Amniotic stem cell (primary cell): ENCODE measurements around the gene DVL2.
"Not testable (repeated sequence)": the region's sequence is repeated elsewhere in the genome, so short reads cannot be mapped to it uniquely, and the experiment has no call there.

Experiments
- DNase-seq: peaks from one replicate; lab custom pipeline; 2025; lab: John Stamatoyannopoulos, UW

Gene DVL2

GRCh38 chr17:7256766-7257456 is 22.6 kb upstream of the DVL2 start:
- no peak for DNase-seq

GRCh38 chr17:7254511-7254910 is 20.2 kb upstream of the DVL2 start:
- DNase-seq = no peak

DNA sequence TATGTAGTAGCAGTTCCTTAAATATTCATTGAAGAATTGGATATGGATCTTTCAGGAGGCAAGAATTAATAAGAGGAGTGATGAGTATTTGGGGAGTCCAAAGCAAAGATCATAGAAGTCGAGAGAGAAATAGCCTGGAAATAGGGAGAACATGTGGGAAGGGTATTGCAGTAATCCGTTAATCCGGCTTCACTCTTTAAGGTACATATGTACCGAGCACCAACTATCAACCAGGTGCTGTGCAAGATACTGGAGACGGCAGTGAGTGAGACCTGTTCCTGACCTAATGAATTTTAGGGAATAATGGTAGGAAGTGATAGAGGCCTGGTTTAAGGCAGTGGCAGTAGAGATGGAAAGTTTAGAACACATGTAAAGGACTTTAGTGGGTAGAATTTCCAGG is 18.8 kb upstream of the DVL2 start:
- DNase-seq = no peak

DNA sequence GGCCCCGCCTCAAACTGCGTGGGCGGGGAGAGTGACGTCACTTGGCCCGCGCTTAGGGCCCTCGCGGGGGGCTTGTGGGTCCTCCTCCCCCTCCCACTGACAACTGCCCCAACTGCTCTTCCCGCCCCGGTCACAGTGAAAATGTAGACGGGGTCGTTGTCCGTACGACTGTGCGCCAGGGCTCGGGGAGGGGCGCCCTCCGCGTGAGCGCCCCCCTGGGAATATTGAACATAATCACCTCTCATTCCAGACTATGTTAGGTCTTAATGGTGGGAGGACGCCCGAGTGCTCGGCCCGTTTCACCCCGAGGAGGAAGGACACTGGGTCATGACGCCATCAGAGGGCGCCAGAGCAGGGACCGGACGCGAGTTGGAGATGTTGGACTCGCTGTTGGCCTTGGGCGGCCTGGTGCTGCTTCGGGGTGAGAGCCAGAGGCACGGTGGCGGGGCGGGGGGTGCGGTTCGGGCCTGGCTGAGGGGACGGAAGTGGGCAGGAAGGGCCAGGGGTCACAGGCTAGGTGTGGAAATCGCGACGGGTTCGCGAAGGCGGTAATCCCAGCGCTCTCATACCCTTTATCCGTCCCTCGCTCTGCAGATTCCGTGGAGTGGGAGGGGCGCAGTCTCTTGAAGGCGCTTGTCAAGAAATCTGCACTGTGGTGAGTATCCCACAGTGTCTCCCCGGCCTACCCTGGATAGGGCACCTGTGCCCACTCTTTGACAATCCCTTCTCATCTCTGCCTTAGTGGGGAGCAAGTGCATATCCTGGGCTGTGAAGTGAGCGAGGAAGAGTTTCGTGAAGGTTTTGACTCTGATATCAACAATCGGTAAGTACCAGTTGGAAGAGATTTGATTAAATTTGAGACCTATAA is 18.1 kb upstream of the DVL2 start, which contains the start of gene ELP5:
Gene ELP5 (plus strand): TSS at position 40 of the 868 bp plus-strand sequence. CDS start 336 bp downstream, at position 376.
- peak; percentile 89 for DNase-seq

- peak; percentile 92 for DNase-seq
Observed at GRCh38 chr17:7251661-7252175, 17.4 kb upstream of the DVL2 start, which contains the start of gene CTDNEP1. CTDNEP1 (minus strand) TSS chr17:7251734; CDS start chr17:7251296, 438 bp downstream.

GRCh38 chr17:7250695-7251627 is 16.6 kb upstream of the DVL2 start:
- DNase-seq = no peak

GRCh38 chr17:7249830-7250229 is 15.5 kb upstream of the DVL2 start:
- no peak for DNase-seq

DNA sequence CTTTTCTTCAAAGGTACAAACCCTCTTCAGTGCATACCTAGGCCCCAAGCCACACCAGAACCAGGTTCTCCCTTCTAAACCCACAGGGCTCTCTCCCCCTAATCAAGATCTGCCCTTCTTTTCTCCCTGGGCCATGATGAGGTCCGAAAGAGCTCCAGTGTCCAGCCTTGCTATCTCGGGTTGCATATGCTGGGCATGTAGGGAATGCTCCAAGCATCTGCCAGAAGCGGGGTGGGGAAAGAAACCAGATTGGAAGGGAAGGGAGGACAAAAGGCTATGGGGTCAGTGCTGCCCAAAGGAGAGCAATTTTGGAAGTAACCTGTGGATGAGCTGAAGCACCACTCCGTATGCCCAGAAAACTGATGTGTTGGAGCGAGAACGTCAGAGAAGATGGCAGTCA is 14.9 kb upstream of the DVL2 start:
- no peak for DNase-seq

GRCh38 chr17:7248796-7249195 is 14.5 kb upstream of the DVL2 start:
- DNase-seq = no peak

DNA sequence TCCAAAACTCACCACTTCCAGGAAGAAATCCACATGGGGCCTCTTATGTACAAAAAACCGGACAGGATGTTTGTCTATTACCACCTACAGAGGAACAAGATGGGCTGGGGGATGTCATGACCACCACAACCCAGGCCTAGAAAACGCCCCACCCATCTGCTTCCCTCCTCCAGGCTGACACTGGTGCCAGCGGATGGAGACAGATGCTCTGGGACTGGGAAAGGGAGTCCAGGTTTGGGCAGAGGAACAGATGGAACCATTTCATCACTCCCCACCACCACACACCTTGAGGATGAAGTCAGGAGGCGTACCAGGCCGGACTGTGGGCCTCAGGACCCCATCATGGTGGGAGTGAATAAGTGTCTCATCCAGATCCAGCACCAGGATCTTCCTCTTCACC is 12.5 kb upstream of the DVL2 start:
- no peak for DNase-seq

- not testable (repeated sequence) for DNase-seq
Observed at GRCh38 chr17:7243838-7244237, 9.5 kb upstream of the DVL2 start.

DNA sequence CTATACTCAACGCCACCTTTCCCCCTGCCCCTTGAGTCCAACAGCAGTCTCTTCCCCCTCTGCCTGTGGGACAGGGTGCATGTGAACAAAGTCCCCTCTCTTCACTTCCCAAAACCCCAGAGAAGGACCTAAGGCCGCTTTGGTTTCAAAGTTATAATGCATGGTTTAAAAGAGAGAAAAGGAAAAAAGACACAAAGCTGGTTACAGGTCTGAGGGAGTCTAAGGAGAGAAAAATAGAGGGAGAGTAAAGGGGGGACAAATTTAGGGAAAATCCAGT is 9.1 kb upstream of the DVL2 start:
- DNase-seq = no peak

DNA sequence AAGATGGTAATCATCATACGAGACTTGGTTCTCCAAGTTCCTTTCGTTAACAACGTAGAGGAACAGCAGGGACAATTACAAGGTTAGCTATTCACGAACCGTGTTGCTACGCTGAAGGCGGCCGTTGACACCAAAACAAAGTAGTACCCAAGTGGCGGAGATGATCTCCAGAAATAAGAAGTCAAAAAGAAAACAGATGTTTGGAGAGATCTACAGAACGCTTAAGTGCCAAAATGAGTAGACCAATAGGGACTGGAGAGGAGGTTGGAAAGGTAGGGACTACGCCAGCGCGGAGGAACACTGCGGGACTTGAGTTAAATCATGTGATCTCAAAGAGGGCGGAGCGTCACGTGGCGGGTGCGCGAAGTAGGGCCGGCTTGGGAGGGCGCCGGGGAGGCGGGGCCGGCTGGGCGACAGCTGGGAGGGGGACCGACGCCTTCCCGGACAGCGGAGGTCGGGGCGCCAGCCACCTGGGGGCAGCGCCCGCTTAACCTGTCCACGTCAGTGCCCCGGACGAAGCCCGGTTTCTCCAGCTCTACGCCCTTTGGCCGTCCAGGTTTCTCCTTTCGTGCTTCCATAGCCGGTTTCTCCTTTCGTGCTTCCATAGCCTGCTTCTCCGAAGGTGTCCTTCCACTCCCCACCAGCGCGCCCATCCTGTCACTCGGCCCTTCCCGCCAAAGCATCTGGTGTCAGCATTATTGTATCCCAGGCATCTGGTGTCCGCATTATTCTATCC is 8.6 kb upstream of the DVL2 start:
- DNase-seq = peak; percentile 79

- DNase-seq = peak; percentile 77
Observed at GRCh38 chr17:7241783-7242716, 7.7 kb upstream of the DVL2 start, which contains the start of gene GABARAP. GABARAP (minus strand) TSS chr17:7242449; CDS start chr17:7242330, 119 bp downstream.

DNA sequence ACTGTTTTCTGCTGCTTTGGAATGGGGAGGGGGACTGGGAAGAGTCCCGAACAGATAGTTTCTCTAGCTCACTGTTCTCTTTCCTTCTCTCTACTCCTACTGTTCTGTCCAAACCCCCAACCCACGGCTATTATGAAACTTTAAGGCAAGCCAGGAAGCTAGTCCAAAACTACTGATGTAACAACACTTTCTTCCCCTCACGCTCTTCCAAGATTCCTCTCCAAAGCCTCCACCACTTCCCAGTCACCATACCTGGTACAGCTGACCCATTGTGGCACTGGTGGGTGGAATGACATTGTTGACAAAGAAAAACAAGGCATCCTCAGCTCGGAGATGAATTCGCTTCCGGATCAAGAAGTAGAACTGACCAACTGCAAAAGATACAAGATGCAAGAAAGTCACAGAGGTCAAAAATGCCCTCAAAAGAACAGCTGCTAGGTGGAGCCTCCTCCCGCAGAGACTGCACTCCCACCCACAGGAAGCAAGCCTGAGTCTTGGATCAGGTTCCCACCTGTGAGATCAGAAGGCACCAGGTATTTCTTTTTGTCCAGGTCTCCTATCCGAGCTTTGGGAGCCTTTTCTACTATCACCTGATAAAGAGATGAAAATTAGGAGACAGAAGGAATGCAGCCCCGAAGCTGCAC is 6.9 kb upstream of the DVL2 start:
- DNase-seq = no peak

DNA sequence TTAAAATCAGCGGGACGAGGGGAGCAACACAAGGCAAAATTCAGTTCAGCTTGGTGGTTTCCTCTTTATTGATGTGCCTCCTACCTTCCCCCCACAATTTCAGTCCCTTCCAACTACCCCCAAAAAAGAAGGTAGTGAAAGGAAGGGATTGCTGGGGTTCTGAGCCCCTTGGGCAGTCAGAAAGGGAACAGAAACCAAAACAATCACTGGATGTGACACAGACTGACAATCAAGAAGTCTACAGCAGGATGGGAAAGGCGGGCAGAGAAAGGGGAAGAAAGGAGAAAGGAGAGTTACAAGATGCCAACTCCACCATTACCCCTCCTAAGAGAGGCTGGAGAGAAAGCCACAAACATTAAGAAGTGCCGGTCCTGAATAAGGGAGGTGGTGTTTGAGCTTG is 6.1 kb upstream of the DVL2 start:
- no peak for DNase-seq

DNA sequence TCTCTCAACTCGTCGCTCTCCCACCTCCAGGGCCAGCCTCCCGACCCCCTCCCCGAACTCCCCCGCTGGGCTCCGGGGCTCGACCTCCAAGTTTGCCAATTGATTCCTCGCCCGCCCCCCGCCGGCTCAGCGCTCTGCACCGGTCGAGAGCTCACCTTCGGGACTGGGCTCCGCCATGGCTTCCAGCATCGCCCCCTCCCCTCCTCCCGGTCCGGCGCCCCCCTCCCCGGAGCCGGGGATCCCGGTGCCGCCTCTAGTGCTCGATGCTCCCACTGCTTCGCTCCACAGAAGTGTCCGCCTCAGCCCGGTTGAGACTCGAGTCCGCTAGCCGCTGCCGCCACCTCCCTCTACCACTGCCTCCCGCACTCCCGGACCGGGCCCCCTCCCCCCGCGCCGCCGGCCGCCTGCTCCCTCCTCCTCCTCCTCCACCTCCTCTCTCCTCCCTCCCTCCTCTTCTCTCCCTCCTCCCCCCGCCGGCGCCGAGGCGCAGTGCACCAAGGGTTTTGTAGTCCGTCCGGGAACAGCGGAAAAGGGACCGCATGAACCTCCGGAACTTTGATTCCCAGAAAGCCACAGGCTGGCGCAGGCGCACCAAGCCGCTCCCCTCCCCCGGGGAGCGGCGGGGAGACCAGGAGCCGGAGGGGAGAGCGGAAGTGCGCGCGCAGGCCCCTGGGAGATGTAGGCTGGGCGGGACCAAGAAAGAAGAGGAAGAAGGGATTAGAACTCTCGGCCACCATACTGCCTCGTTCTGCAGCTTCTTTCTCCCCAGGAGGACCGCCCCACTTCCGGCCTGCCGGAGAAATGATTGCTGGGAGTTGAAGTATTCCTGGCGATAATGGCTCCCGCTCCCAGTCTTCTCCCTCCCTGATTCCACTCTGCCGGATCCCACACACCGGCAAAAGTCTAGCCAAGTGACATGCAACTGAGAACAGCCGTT is 5.0 kb upstream of the DVL2 start, which contains the start of gene PHF23:
Gene PHF23 (minus strand): TSS at position 367 of the 937 bp plus-strand sequence. CDS start 178 bp downstream, at position 189.
- DNase-seq = peak; percentile 99

GRCh38 chr17:7238420-7239090 is 4.2 kb upstream of the DVL2 start:
- DNase-seq = no peak
